Measurements from ENCODE around the gene CES4A. TPM values are rescaled to one million over a fixed set of nuclear protein-coding genes. Genes with fewer than 3 reads are reported as not detected.
A peak's percentile ranks its signal among the peaks of the same experiment; 100 is the strongest.

CES4A gene
- total and polyA plus RNA-seq, 2 of the 13 experiments (the other 11 are each of a cell fraction or from before 2014, with no cell fraction given): 0.09 to 0.17 TPM

DNA sequence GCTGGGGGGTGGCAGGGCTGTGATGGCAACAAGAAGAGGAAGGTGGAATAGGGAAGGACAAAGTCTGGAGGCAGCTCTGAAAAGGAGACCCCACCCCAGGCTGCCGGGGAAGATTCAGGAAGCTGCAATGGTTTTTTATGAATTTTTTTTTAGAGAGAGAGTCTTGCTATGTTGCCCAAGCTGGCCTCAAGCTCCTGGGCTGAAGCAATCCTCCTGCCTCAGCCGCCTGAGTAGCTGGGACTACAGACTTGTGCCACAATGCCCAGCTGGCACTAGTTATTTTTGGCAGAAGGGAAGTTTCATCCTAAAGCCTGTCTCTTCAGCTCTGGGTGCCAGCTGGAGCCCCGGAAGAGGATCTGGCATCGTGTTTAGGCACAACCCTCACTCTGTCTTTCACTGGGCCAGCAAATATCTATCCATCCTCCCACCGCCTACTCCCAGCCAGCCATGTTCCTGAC lies 28.7 kb upstream of the CES4A start:
- CTCF ChIA-PET (ENCODE audit: low intra/inter-chr PET ratio, low total read pairs): interaction anchor here (0.7 kb wide), 1 partner anchor 12 kb away, joined by 3 read pairs; no protein-coding TSS in a partner anchor
- in situ Hi-C loops (cut with HindIII; ENCODE audit: extremely low pct_ligation_motif_present, low pct_unique_long_range_greater_than_20kb): no loop called here

More for the DNA sequence above, 28.7 kb upstream of the CES4A start:
- no peak overlapping the region for H3K4me2 ChIP-seq (ENCODE audit: low read depth, low read length)
- BruUV-seq (replicated peaks): no TSS peak
- H3K9me3 ChIP-seq (ENCODE audit: low read length): no peaks in the 10 kb centered on the region
- TF ChIP-seq, protein P1, sequence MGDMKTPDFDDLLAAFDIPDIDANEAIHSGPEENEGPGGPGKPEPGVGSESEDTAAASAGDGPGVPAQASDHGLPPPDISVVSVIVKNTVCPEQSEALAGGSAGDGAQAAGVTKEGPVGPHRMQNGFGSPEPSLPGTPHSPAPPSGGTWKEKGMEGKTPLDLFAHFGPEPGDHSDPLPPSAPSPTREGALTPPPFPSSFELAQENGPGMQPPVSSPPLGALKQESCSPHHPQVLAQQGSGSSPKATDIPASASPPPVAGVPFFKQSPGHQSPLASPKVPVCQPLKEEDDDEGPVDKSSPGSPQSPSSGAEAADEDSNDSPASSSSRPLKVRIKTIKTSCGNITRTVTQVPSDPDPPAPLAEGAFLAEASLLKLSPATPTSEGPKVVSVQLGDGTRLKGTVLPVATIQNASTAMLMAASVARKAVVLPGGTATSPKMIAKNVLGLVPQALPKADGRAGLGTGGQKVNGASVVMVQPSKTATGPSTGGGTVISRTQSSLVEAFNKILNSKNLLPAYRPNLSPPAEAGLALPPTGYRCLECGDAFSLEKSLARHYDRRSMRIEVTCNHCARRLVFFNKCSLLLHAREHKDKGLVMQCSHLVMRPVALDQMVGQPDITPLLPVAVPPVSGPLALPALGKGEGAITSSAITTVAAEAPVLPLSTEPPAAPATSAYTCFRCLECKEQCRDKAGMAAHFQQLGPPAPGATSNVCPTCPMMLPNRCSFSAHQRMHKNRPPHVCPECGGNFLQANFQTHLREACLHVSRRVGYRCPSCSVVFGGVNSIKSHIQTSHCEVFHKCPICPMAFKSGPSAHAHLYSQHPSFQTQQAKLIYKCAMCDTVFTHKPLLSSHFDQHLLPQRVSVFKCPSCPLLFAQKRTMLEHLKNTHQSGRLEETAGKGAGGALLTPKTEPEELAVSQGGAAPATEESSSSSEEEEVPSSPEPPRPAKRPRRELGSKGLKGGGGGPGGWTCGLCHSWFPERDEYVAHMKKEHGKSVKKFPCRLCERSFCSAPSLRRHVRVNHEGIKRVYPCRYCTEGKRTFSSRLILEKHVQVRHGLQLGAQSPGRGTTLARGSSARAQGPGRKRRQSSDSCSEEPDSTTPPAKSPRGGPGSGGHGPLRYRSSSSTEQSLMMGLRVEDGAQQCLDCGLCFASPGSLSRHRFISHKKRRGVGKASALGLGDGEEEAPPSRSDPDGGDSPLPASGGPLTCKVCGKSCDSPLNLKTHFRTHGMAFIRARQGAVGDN (CRISPR knock-in tag; IDR thresholded peaks at IDR 0.05): 0 out of 2 replicates have a peak, but pooled peaks have one; percentile 6
- TF ChIP-seq ZFP62 (CRISPR knock-in tag; IDR thresholded peaks at IDR 0.05): no peak
- H3K36me3 ChIP-seq (replicated peaks in 1 of 2; ENCODE audit: control insufficient read depth in 1 of 2, insufficient read depth in 2 of 2, low read length in 2 of 2): no peaks in the 10 kb centered on the region
- no peak overlapping the region for H3K4me3 ChIP-seq (replicated peaks in 1 of 3; ENCODE audit: insufficient read depth in 1 of 3, low read depth in 2 of 3, low read length in 3 of 3)
- H2AFZ ChIP-seq (ENCODE audit: low read length): no peak overlapping the region
- POLR2A ChIA-PET: no interaction called here
- H4K20me1 ChIP-seq (ENCODE audit: insufficient read depth, low read length): no peaks in the 10 kb centered on the region
- no peak overlapping the region for H3K9ac ChIP-seq (ENCODE audit: insufficient read depth, low read depth, low read length)
- intact Hi-C loops (cut with micrococcal nuclease; ENCODE audit: unreplicated experiment): loop anchor here (5.0 to 10.0 kb wide), 2 partner anchors 55 to 198 kb away; partner anchors contain the start of genes FBXL8 and TRADD
- WGBS (ENCODE audit: low lambda C conversion rate): 38% methylated on average over 5 of the region's 5 CpGs
- H3K4me1 ChIP-seq (ENCODE audit: insufficient read depth, low read length): peaks cover 69% of the 10 kb centered on the region
- H3K27me3 ChIP-seq (ENCODE audit: control insufficient read depth in 1 of 2, insufficient read depth in 2 of 2, low read length in 2 of 2): 0 out of 5 replicates have a peak, but pooled peaks cover 0 to 3% of the 10 kb centered on the region in 2 experiments
- no peaks in the 10 kb centered on the region for H3K79me2 ChIP-seq (ENCODE audit: insufficient read depth, low read length)
- H3K27ac ChIP-seq (ENCODE audit: extremely low read length, insufficient read depth, low read length): no peak overlapping the region
- FAIRE-seq: no peak
- DNase-seq (ENCODE audit: low spot score): no peak
- ATAC-seq: no peak
